GM18508 (cell line): ENCODE data around the gene CGB5.
"Not testable (repeated sequence)": the region's sequence is repeated elsewhere in the genome, so short reads cannot be mapped to it uniquely, and the experiment has no call there.

Source experiments
- ATAC-seq: cut with Tn5 transposase; IDR thresholded peaks from one replicate; pipeline ENCODE4 v1.9.1; 2021; ENCODE audit warnings: moderate number of reproducible peaks; ENCODE audit not compliant: insufficient read depth, unreplicated experiment

The CGB5 gene

DNA sequence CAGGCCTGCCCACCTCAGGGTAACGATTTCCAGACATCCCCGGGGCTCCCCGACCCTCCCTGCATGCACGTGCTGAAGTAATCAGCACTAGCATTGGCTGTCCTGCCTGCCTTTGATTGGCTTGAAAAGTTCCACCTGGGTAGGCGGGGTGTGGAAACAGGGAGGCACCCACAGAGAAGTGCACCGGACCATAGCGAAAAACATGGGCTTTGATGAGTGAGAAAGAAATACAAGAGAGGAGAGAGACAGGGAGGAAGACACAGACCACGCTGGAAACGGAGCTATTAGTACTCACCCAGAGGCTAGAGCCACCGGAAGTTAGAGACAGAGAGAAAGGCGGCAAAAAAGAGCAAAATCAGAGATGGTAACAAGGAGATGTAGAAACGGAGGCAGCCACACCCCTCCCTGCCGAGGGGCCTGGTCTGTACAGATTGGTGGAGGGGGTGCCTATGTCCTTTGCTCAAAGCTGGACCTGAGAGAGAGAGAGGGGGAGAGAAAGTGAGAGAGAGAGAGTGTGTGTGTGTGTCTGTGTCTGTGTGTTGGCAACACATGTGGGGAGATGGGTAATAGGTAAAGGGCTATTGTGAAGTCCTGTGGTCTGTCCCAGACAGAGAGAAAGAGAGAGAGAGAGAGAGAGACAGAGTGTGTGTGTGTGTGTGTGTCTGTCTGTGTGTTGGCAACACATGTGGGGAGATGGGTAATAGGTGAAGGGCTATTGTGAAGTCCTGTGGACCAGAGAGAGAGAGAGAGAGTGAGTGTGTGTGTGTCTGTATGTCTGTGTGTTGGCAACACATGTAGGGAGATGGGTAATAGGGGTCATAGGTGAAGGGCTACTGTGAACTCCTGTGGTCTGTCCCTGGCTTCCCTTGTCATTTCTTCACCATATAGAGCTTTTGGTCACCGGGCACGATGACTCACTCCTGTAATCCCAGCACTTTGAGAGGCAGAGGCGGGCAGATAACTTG lies 22.4 kb upstream of the CGB5 start:
- ATAC-seq = no peak

DNA sequence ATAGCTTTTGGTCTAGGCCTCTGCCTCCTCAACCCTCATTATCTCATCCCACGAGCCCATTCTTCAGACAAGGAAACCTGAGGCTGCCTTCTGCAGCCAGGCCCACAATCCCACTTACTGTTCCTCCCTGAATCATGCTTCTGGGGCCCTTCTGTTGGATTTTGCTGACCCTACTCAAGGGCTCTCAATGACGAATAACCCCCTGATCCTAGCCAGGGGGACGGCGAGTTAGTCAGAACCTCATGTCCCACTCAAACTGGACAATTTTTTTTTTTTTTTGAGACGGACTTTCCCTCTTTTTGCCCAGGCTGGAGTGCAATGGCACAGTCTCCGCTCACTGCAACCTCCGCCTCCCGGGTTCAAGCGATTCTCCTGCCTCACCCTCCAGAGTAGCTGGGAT lies 21.5 kb upstream of the CGB5 start:
- no peak for ATAC-seq

DNA sequence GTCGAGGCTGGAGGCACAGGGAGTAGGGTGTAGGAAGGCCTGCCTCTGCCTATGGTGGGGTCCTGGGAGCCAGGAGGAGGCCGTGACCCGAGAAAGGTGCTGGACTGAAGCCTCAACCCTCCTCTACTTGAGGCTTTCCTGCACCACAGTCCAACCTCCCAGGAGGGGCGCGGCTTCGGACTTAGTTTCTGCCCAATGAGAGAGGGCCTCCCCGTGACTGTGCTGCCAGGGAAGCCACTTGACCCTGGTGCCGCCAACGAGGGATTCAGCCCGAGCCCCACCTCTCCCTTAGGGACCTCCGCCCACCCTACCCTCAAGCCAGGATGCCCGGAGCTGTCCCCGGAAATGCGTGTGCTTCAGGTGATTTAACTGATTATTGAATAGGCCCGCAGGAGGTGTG lies 19.4 kb upstream of the CGB5 start, which contains the start of gene CGB3:
Gene CGB3, minus strand, starts transcription at position 101 of the 400 bp plus-strand sequence. CDS start 362 bp downstream, outside the sequence.
- not testable (repeated sequence) for ATAC-seq

DNA sequence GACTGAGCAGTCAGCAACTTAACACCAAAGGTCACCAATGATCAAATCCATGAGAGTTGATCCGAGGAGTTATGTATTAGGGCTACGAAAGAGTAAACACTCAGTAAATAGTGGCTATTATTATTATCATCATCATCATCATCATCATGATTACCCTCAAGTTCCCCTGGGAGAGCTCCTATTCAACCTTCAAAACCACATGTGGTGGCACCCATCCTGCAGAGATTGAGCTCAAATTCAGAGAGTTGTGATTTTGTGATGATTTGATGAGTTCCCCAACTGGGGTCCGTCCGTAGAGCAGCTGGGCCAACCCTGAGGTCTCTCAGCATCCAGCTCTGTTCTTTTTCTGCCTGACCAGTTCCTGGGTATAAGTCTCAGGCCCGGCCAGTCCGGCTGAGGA lies 18.6 kb upstream of the CGB5 start:
- not testable (repeated sequence) for ATAC-seq

DNA sequence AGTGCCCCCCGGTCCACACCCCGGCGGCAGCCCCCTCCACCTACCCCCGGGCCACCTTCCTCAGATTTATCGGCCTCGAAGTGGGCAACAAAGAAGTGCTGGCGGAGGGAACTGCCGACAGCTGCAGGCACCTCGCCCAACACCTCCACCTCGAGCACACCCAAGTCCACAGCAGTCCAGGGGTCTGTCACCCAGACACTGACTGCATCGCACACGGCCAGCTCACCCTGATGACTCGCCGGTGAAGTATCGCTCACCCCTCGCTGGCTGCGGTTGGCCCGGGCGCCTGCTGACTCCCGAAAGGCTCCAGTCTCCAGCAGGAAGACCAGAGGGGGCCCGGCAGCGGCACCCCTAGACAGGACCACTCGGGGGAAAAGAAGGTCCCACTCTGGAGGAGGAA lies 18.0 kb upstream of the CGB5 start:
- not testable (repeated sequence) for ATAC-seq

DNA sequence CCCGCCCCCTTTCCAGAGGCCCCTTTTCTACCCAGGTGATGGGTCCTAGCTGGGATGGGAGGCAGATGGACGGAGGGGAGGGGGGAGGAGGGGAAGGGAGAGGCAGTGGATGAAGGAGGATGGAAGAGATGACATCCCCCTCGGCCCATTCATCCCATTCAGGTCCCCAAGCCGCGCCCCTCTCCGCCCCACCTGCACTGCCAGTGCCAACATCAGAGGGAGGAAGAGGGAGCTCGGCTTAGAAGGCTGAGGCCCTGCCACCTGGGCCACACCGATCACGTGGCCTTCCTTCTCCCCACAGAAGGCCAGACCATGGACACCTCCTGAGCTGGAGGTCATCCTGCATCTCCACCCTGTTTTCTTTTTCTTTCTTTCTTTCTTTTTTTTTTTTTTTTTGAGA lies 15.0 kb upstream of the CGB5 start:
- ATAC-seq = not testable (repeated sequence)

DNA sequence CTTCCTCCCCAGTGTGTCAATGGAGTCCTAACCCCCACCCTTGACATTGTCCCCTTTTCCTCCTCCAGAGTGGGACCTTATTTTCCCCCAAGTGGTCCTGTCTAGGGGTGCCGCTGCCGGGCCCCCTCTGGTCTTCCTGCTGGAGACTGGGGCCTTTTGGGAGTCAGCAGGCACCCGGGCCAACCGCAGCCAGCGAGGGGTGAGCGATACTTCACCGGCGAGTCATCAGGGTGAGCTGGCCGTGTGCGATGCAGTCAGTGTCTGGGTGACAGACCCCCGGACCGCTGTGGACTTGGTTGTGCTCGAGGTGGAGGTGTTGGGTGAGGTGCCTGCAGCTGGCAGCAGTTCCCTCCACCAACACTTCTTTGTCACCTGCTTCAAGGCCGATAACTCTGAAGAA lies 13.9 kb upstream of the CGB5 start:
- ATAC-seq = not testable (repeated sequence)

DNA sequence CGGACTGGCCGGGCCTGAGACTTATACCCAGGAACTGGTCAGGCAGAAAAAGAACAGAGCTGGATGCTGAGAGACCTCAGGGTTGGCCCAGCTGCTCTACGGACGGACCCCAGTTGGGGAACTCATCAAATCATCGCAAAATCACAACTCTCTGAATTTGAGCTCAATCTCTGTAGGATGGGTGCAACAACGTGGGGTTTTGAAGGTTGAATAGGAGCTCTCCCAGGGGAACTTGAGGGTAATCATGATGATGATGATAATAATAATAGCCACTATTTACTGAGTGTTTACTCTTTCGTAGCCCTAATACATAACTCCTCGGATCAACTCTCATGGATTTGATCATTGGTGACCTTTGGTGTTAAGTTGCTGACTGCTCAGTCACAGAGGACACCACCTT lies 13.3 kb upstream of the CGB5 start:
- not testable (repeated sequence) for ATAC-seq

DNA sequence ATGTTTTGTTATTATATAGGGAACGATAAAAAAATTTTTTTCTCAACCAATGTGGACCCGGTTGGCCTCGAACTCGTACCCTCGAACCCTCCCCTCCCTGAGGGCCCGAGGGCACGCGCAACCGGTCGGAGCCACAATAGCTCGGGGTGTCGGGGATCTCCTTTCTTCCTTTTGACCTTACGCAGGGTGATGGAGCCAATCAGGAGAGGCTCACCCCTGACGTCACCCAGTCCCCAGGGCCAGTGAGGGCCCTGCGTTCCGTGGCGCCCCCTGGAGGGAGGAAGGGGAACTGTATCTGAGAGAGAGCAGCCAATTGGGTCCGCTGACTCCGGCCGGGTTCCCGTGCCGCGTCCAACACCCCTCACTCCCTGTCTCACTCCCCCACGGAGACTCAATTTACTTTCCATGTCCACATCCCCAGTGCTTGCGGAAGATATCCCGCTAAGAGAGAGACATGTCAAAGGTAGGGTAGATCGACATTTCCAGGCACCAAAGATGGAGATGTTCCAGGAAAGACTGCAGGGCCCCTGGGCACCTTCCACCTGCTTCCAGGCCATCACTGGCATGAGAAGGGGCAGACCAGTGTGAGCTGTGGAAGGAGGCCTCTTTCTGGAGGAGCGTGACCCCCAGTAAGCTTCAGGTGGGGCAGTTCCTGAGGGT lies 11.9 kb upstream of the CGB5 start, which contains the start of gene CGB2:
Gene CGB2, plus strand, starts transcription at position 249 of the 660 bp plus-strand sequence. Its CDS starts 206 bp downstream, at position 455.
- ATAC-seq = not testable (repeated sequence)

DNA sequence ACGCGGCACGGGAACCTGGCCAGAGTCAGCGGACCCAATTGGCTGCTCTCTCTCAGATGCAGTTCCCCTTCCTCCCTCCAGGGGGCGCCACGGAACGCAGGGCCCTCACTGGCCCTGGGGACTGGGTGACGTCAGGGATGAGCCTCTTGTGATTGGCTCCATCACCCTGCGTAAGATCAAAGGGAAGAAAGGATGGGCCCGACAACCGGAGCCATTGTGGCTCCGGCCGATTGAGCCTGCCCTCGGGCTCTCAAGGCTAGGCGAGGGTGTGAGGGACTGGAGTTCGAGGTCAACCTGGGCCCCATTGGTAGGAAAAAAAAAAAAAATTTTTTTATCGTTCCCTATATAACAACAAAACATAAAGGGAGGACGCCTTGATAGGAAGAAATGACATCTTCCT lies 6.8 kb upstream of the CGB5 start, which contains the start of gene CGB1:
Gene CGB1, minus strand, starts transcription at position 81 of the 400 bp plus-strand sequence. CDS start 184 bp downstream, outside the sequence.
- ATAC-seq = not testable (repeated sequence)

DNA sequence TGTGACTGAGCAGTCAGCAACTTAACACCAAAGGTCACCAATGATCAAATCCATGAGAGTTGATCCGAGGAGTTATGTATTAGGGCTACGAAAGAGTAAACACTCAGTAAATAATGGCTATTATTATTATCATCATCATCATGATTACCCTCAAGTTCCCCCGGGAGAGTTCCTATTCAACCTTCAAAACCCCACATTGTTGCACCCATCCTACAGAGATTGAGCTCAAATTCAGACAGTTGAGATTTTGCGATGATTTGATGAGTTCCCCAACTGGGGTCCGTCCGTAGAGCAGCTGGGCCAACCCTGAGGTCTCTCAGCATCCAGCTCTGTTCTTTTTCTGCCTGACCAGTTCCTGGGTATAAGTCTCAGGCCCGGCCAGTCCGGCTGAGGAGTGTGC lies 5.5 kb upstream of the CGB5 start:
- not testable (repeated sequence) for ATAC-seq

DNA sequence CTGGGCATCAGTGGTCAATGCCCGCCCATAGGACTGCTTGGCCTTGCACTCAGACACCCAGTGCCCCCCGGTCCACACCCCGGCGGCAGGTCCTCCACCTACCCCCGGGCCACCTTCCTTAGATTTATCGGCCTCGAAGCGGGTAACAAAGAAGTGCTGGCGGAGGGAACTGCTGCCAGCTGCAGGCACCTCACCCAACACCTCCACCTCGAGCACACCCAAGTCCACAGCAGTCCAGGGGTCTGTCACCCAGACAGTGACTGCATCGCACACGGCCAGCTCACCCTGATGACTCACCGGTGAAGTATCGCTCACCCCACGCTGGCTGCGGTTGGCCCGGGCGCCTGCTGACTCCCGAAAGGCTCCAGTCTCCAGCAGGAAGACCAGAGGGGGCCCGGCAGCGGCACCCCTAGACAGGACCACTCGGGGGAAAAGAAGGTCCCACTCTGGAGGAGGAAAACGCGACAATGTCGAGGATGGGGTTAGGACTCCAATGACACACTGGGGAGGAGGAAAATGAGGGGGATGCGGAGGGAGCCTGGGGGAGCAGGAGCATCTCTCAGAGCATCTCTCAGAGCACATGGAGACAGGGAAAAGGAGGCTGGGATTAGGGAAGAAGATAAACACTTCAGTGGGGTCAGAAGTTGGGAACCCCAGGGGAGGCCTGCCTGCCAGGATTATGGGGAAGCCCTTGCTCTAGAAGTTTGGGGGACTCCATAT lies 4.9 kb upstream of the CGB5 start:
- not testable (repeated sequence) for ATAC-seq

DNA sequence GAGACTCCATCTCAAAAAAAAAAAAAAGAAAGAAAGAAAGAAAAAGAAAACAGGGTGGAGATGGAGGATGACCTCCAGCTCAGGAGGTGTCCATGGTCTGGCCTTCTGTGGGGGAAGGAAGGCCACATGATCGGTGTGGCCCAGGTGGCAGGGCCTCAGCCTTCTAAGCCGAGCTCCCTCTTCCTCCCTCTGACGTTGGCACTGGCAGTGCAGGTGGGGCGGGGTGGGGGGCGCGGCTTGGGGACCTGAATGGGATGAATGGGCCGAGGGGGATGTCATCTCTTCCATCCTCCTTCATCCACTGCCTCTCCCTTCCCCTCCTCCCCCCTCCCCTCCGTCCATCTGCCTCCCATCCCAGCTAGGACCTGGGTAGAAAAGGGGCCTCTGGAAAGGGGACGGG lies 3.9 kb upstream of the CGB5 start:
- not testable (repeated sequence) for ATAC-seq

DNA sequence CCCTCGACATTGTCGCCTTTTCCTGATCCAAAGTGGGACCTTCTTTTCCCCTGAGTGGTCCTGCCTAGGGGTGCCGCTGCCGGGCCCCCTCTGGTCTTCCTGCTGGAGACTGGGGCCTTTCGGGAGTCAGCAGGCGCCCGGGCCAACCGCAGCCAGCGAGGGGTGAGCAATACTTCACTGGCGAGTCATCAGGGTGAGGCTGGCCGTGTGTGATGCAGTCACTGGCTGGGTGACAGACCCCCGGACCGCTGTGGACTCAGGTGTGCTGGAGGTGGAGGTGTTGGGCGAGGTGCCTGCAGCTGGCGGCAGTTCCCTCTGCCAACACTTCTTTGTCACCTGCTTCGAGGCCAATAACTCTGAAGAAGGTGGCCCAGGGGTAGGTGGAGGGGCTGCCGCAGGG lies 1.5 kb upstream of the CGB5 start:
- no peak for ATAC-seq

DNA sequence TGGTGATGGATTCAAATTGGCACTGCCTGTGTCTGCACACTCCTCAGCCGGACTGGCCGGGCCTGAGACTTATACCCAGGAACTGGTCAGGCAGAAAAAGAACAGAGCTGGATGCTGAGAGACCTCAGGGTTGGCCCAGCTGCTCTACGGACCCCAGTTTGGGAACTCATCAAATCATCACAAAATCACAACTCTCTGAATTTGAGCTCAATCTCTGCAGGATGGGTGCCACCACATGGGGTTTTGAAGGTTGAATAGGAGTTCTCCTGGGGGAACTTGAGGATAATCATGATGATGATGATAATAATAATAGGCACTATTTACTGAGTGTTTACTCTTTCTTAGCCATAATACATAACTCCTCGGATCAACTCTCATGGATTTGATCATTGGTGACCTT lies 982 bp upstream of the CGB5 start:
- ATAC-seq = not testable (repeated sequence)

DNA sequence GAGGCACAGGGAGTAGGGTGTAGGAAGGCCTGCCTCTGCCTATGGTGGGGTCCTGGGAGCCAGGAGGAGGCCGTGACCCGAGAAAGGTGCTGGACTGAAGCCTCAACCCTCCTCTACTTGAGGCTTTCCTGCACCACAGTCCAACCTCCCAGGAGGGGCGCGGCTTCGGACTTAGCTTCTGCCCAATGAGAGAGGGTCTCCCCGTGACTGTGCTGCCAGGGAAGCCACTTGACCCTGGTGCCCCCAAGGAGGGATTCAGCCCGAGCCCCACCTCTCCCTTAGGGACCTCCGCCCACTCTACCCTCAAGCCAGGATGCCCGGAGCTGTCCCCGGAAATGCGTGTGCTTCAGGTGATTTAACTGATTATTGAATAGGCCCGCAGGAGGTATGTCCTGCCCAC lies 5.4 kb downstream of the CGB5 start, which contains the start of gene CGB8:
Gene CGB8, minus strand, starts transcription at position 101 of the 400 bp plus-strand sequence. CDS start 372 bp downstream, outside the sequence.
- not testable (repeated sequence) for ATAC-seq

DNA sequence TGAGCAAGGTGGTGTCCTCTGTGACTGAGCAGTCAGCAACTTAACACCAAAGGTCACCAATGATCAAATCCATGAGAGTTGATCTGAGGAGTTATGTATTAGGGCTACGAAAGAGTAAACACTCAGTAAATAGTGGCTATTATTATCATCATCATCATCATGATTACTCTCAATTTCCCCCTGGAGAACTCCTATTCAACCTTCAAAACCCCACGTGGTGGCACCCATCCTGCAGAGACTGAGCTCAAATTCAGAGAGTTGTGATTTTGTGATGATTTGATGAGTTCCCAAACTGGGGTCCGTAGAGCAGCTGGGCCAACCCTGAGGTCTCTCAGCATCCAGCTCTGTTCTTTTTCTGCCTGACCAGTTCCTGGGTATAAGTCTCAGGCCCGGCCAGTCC lies 6.2 kb downstream of the CGB5 start:
- not testable (repeated sequence) for ATAC-seq

DNA sequence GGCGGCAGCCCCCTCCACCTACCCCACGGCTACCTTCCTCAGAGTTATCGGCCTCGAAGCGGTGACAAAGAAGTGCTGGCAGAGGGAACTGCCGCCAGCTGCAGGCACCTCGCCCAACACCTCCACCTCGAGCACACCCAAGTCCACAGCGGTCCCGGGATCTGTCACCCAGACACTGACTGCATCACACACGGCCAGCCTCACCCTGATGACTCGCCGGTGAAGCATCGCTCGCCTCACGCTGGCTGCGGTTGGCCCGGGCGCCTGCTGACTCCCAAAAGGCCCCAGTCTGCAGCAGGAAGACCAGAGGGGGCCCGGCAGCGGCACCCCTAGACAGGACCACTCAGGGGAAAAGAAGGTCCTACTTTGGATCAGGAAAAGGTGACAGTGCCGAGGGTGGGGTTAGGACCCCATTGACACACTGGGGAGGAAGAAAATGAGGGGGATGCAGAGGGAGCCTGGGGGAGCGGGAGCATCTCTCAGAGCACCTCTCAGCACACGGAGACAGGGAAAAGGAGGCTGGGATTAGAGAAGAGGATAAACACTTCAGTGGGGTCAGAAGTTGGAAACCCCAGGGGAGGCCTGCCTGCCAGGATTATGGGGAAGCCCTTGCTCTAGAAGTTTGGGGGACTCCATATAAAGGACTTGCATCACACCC lies 6.9 kb downstream of the CGB5 start:
- ATAC-seq = not testable (repeated sequence)

DNA sequence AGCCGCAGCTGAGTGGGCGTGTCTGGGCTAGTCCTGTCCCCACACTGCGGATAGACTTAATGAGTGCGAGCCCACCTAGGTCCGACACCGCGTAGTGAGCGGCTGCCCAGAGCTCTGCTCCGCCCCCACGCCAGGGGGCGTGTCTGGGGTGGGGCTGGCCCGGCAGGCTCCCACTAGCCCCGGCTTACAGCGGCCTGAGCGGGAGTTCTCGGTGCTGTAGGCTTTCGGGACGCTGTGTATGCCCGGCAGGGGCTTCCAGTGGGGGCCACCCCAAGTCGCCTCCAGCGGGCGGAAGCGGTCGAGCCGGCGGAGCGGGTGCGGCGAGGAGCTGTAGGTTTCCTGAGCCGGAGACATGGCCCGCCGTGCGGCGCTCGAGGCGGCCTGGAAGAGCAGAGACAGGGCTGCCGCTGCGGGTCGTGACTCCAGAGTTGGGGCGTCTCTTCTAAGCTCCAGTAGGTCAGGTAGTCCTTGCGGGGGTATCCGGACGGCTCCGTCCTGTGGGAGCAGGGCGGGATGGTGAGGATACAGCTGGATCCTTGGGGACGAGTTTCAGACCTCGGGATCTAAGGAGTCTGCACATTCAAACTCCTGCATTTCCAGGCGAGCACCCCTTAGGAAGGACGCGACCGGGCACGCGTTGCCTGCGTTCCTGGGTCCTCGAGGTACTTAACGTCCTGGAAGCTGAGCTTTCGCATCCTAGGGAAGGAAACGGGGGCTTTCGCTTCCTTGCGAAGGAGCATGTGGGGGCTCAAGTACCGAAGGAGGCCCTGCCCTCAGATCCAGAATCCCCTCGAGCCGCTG lies 12.7 kb downstream of the CGB5 start:
- no peak for ATAC-seq
